ENCODE results near the gene CDK6. TPM values are rescaled to one million over a fixed set of nuclear protein-coding genes. Genes with fewer than 3 reads are reported as not detected.

The CDK6 gene
- total RNA-seq, 2 donors from 2014 or later: 91.6 to 153 TPM

GRCh38 chr7:92707435-92707834 is 128.9 kb downstream of the CDK6 start:
- ATAC-seq (no peak), DNase-seq (ENCODE audit: low spot score in 2 of 2) (no peak)
- peak overlapping the region; percentile 86 to 97 for H3K27ac Mint-ChIP-seq
- peaks cover 7 to 39% of the 10 kb centered on the region in 2 donors for H3K36me3 Mint-ChIP-seq
- H3K9me3 Mint-ChIP-seq: peaks cover 0 to 3% of the 10 kb centered on the region in 2 donors

- Mint-ChIP-seq H3K36me3 (peaks cover 7 to 39% of the 10 kb centered on the region in 2 donors), H3K9me3 (peaks cover 0 to 3% of the 10 kb centered on the region in 2 donors), H3K27ac (peak overlapping the region; percentile 20 to 97)
- ATAC-seq (peak; percentile 52 to 58), DNase-seq (ENCODE audit: low spot score in 2 of 2) (no peak)
Measured at GRCh38 chr7:92706563-92706962, 129.8 kb downstream of the CDK6 start.

- H3K36me3 Mint-ChIP-seq: peaks cover 7 to 42% of the 10 kb centered on the region in 2 donors
- peak overlapping the region; percentile 20 to 97 for H3K27ac Mint-ChIP-seq
- H3K9me3 Mint-ChIP-seq: peaks cover 0 to 3% of the 10 kb centered on the region in 2 donors
- no peak for ATAC-seq
- no peak for DNase-seq (ENCODE audit: low spot score in 2 of 2)
Measured at GRCh38 chr7:92705831-92706230, 130.5 kb downstream of the CDK6 start.

GRCh38 chr7:92704858-92705257 is 131.5 kb downstream of the CDK6 start:
- Mint-ChIP-seq H3K36me3 (peaks cover 7 to 38% of the 10 kb centered on the region in 2 donors), H3K27ac (no peak overlapping the region), H3K9me3 (peaks cover 0 to 3% of the 10 kb centered on the region in 2 donors)
- DNase-seq (ENCODE audit: low spot score in 2 of 2) (no peak), ATAC-seq (no peak)

- H3K27ac Mint-ChIP-seq: no peak overlapping the region
- H3K9me3 Mint-ChIP-seq: peaks cover 0 to 3% of the 10 kb centered on the region in 2 donors
- DNase-seq (ENCODE audit: low spot score in 2 of 2) (no peak), ATAC-seq (no peak)
- peaks cover 7 to 38% of the 10 kb centered on the region in 2 donors for H3K36me3 Mint-ChIP-seq
Measured at GRCh38 chr7:92702535-92702934, 133.8 kb downstream of the CDK6 start.

- H3K36me3 Mint-ChIP-seq: peaks cover under 1 to 36% of the 10 kb centered on the region in 2 donors
- DNase-seq (ENCODE audit: low spot score in 2 of 2) (no peak), ATAC-seq (no peak)
- no peak overlapping the region for H3K27ac Mint-ChIP-seq
- no peaks in the 10 kb centered on the region for H3K9me3 Mint-ChIP-seq
Measured at GRCh38 chr7:92699966-92700514, 136.3 kb downstream of the CDK6 start.

- Mint-ChIP-seq H3K36me3 (peaks cover 0 to 36% of the 10 kb centered on the region in 2 donors), H3K9me3 (no peaks in the 10 kb centered on the region), H3K27ac (no peak overlapping the region)
- ATAC-seq: peak in 1 of 2 donors; percentile 44
- DNase-seq (ENCODE audit: low spot score in 2 of 2): no peak
Measured at GRCh38 chr7:92699560-92699959, 136.8 kb downstream of the CDK6 start.

- Mint-ChIP-seq H3K27ac (no peak overlapping the region), H3K36me3 (peaks cover 4 to 39% of the 10 kb centered on the region in 2 donors), H3K9me3 (peaks cover 2 to 6% of the 10 kb centered on the region in 2 donors)
- ATAC-seq (no peak), DNase-seq (ENCODE audit: low spot score in 2 of 2) (no peak)
Measured at GRCh38 chr7:92698237-92698841, 138.0 kb downstream of the CDK6 start.

GRCh38 chr7:92697414-92697813 is 139.0 kb downstream of the CDK6 start:
- no peak for DNase-seq (ENCODE audit: low spot score in 2 of 2)
- no peak overlapping the region for H3K27ac Mint-ChIP-seq
- H3K36me3 Mint-ChIP-seq: peaks cover 4 to 47% of the 10 kb centered on the region in 2 donors

GRCh38 chr7:92697012-92697411 is 139.4 kb downstream of the CDK6 start:
- ATAC-seq: no peak
- Mint-ChIP-seq H3K9me3 (peaks cover 2 to 6% of the 10 kb centered on the region in 2 donors), H3K27ac (no peak overlapping the region), H3K36me3 (peaks cover 4 to 47% of the 10 kb centered on the region in 2 donors)
- DNase-seq (ENCODE audit: low spot score in 2 of 2): no peak

More at GRCh38 chr7:92697414-92697813, 139.0 kb downstream of the CDK6 start:
- no peak for ATAC-seq
- H3K9me3 Mint-ChIP-seq: peaks cover 2 to 6% of the 10 kb centered on the region in 2 donors

- H3K27ac Mint-ChIP-seq: no peak overlapping the region
- peaks cover 4 to 47% of the 10 kb centered on the region in 2 donors for H3K36me3 Mint-ChIP-seq
- ATAC-seq (no peak), DNase-seq (ENCODE audit: low spot score in 2 of 2) (no peak)
- H3K9me3 Mint-ChIP-seq: peaks cover 2 to 6% of the 10 kb centered on the region in 2 donors
Measured at GRCh38 chr7:92696584-92696983, 139.8 kb downstream of the CDK6 start.

- H3K27ac Mint-ChIP-seq: peak overlapping the region; percentile 3 to 71
- peaks cover 4 to 42% of the 10 kb centered on the region in 2 donors for H3K36me3 Mint-ChIP-seq
- ATAC-seq (peak; percentile 28 to 30), DNase-seq (ENCODE audit: low spot score in 2 of 2) (no peak)
- H3K9me3 Mint-ChIP-seq: peaks cover 2 to 6% of the 10 kb centered on the region in 2 donors
Measured at GRCh38 chr7:92695308-92696261, 140.8 kb downstream of the CDK6 start.

GRCh38 chr7:92694211-92694610 is 142.2 kb downstream of the CDK6 start:
- Mint-ChIP-seq H3K27ac (peak overlapping the region in 1 of 2 donors; percentile 15), H3K36me3 (peaks cover 15 to 51% of the 10 kb centered on the region in 2 donors), H3K9me3 (peaks cover 2 to 19% of the 10 kb centered on the region in 2 donors)
- DNase-seq (ENCODE audit: low spot score in 2 of 2) (no peak), ATAC-seq (no peak)

GRCh38 chr7:92693519-92693918 is 142.9 kb downstream of the CDK6 start:
- ATAC-seq: peak in 1 of 2 donors; percentile 43
- Mint-ChIP-seq H3K27ac (peak overlapping the region in 1 of 2 donors; percentile 15), H3K9me3 (peaks cover 2 to 21% of the 10 kb centered on the region in 2 donors), H3K36me3 (peaks cover 17 to 58% of the 10 kb centered on the region in 2 donors)
- no peak for DNase-seq (ENCODE audit: low spot score in 2 of 2)

- peak; percentile 85 to 87 for ATAC-seq
- Mint-ChIP-seq H3K36me3 (peaks cover 17 to 78% of the 10 kb centered on the region in 2 donors), H3K27ac (peak overlapping the region; percentile 88 to 90), H3K9me3 (peaks cover 2 to 21% of the 10 kb centered on the region in 2 donors)
- no peak for DNase-seq (ENCODE audit: low spot score in 2 of 2)
Measured at GRCh38 chr7:92691578-92691977, 144.8 kb downstream of the CDK6 start.

GRCh38 chr7:92685136-92686042 is 151.0 kb downstream of the CDK6 start:
- peak; percentile 85 to 90 for ATAC-seq
- Mint-ChIP-seq H3K36me3 (peaks cover 38 to 82% of the 10 kb centered on the region in 2 donors), H3K27ac (peak overlapping the region; percentile 94 to 97), H3K9me3 (peaks cover 10 to 27% of the 10 kb centered on the region in 2 donors)
- peak in 1 of 2 donors; percentile 57 for DNase-seq (ENCODE audit: low spot score in 2 of 2)
